Measurements from ENCODE around the gene CCKAR.

CCKAR gene

GRCh38 chr4:26489101-26489985 lies 941 bp downstream of the CCKAR start:
- no peak for DNase-seq

GRCh38 chr4:26485684-26486083 lies 4.6 kb downstream of the CCKAR start:
- DNase-seq = no peak

- no peak for DNase-seq
These were observed 5.8 kb downstream of the CCKAR start for GRCh38 chr4:26484516-26484915.

GRCh38 chr4:26484032-26484515 lies 6.2 kb downstream of the CCKAR start:
- no peak for DNase-seq

GRCh38 chr4:26482508-26483462 lies 7.5 kb downstream of the CCKAR start:
- DNase-seq = peak; percentile 23

- no peak for DNase-seq
These were observed 12.0 kb downstream of the CCKAR start for GRCh38 chr4:26478330-26478729.

GRCh38 chr4:26476545-26476944 lies 13.7 kb downstream of the CCKAR start:
- DNase-seq = no peak

GRCh38 chr4:26475716-26476115 lies 14.6 kb downstream of the CCKAR start:
- no peak for DNase-seq

- no peak for DNase-seq
These were observed 15.7 kb downstream of the CCKAR start for GRCh38 chr4:26474551-26474950.

GRCh38 chr4:26473893-26474292 lies 16.4 kb downstream of the CCKAR start:
- no peak for DNase-seq

- no peak for DNase-seq
These were observed 18.4 kb downstream of the CCKAR start for GRCh38 chr4:26471890-26472289.

- DNase-seq = no peak
These were observed 21.3 kb downstream of the CCKAR start for GRCh38 chr4:26468977-26469376.

- DNase-seq = no peak
These were observed 21.9 kb downstream of the CCKAR start for GRCh38 chr4:26468283-26468949.

- no peak for DNase-seq
These were observed 22.6 kb downstream of the CCKAR start for GRCh38 chr4:26467724-26468123.

GRCh38 chr4:26466578-26467270 lies 23.6 kb downstream of the CCKAR start:
- DNase-seq = no peak

- DNase-seq = no peak
These were observed 25.7 kb downstream of the CCKAR start for GRCh38 chr4:26464420-26465095.

GRCh38 chr4:26463386-26463785 lies 26.9 kb downstream of the CCKAR start:
- DNase-seq = no peak

GRCh38 chr4:26462874-26463273 lies 27.4 kb downstream of the CCKAR start:
- DNase-seq = no peak

- DNase-seq = no peak
These were observed 30.3 kb downstream of the CCKAR start for GRCh38 chr4:26459756-26460530.

GRCh38 chr4:26459054-26459755 lies 31.1 kb downstream of the CCKAR start:
- peak; percentile 38 for DNase-seq
